IPS DF 6.9 (cell line): ENCODE measurements around the gene PSMA5.
A peak's percentile ranks its signal among the peaks of the same experiment; 100 is the strongest.
"Not testable (repeated sequence)": the region's sequence is repeated elsewhere in the genome, so short reads cannot be mapped to it uniquely, and the experiment has no call there.

Experiments
- DNase-seq: peaks from one replicate; pipeline ENCODE4 v3.0.0-alpha.2; 2013; ENCODE audit warnings: low read depth, low spot score
- H3K27ac ChIP-seq: one replicate; pipeline ENCODE4 v1.5.1; 2013; ENCODE audit warnings: low read length, control low read depth
- H3K27me3 ChIP-seq: 2 replicates; pipeline ENCODE4 v1.6.1; 2013; ENCODE audit warnings: mild to moderate bottlenecking, low read length; ENCODE audit not compliant: control insufficient read depth, insufficient read depth
- H3K36me3 ChIP-seq: 2 replicates; pipeline ENCODE4 v1.6.1; 2013; ENCODE audit warnings: low read length; ENCODE audit not compliant: control insufficient read depth, insufficient read depth
- H3K4me1 ChIP-seq: 2 replicates; pipeline ENCODE4 v1.6.1; 2013; ENCODE audit warnings: low read length; ENCODE audit not compliant: control insufficient read depth, insufficient read depth
- H3K4me3 ChIP-seq: 2 replicates; pipeline ENCODE4 v1.5.1; 2013; ENCODE audit warnings: mild to moderate bottlenecking, low read length
- H3K9me3 ChIP-seq: 2 replicates; pipeline ENCODE4 v1.6.1; 2013; ENCODE audit warnings: low read length, inconsistent platforms; ENCODE audit not compliant: control insufficient read depth, insufficient read depth
- WGBS: extraction: QIAGEN DNeasy Blood & Tissue Kit; methylation state at CpG from one replicate; pipeline ENCODE4 v1.1.7; 2013; ENCODE audit warnings: mixed read lengths, missing lambda C conversion rate; ENCODE audit not compliant: insufficient read length, insufficient coverage; 5-methylcytosine and 5-hydroxymethylcytosine counted together

The PSMA5 gene

DNA sequence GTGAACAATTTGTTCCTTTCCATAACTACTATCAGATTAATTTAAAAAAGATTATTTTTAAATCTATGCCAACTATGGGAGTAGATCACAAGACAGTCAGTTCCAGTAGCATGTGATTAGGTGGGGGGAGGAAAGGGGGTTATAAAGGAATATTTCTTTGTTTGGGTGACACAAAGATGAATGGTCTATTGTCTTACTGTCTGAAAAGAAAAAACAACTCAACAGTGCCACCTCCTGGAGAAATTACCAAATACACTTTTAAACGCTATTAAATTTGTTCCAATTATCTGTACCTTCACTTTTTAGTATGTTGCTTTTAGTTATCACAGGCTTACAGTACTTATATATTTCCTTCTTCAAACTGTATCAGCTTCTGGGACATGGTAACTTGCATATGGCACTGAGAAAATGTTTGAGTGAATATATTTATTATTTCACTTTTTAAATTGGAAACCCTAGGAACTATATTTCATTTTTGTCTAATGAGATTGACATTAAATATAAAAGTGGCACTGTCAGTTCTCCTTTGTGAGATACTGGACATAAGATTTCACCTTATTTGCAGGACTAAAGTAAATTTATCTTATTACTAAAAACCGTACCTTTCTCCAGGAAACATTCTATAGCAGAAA is 26.8 kb downstream of the PSMA5 start:
- H3K27ac ChIP-seq: no peak overlapping the region
- no peaks in the 10 kb centered on the region for H3K27me3 ChIP-seq
- DNase-seq: no peak
- no CpG with 5 or more reads among the region's 2 CpGs for WGBS
- H3K9me3 ChIP-seq: no peaks in the 10 kb centered on the region
- no peaks in the 10 kb centered on the region; the same call in 1 of the 2 replicates for H3K36me3 ChIP-seq
- H3K4me1 ChIP-seq: 0 out of 2 replicates have a peak, but pooled peaks cover 1% of the 10 kb centered on the region
- no peak overlapping the region for H3K4me3 ChIP-seq

DNA sequence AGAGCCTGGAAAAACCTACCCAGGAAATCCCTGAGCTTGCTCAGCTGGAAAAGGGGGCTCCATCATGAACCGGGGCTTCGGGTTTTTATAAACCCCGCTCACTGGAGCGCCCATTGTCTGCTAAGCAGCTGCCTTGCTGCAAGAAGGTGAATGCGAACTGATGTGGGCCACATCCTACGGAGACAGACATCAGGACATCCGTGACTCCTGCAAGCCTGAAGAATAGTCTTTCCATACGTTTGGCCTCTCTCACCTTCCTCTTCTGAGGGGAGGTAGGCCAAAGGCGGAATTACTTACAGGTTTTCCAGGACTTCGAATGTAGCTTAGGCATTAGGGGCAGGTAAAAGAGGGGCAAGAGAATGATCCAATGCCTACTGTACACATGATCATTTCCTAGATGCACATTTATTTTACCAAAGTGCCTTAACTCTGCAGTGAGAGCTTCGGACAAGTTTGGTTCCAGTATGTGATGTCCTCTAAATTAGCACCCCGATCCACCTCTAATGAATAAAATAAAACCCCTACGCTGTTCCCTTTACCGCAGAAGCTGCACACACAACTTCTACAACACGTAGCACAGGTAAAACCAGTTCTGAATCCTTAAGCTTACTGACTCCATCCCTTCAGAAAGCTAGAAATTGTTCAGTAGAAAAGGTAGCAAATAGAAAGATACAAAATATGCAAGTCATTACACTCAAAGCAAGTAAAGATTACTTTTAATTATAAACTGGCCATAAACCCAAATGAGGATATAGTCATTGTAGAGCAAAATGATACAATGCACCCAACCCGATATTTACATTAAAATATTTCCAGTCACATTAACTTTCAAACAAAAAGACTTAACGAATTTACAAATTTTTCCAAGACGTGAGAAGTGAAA is 27.7 kb downstream of the PSMA5 start:
- Histone ChIP-seq H3K36me3 (no peaks in the 10 kb centered on the region; the same call in 1 of the 2 replicates), H3K4me1 (0 out of 2 replicates have a peak, but pooled peaks cover 1% of the 10 kb centered on the region), H3K4me3 (peak overlapping the region; percentile 23; the same call in 1 of the 2 replicates), H3K27me3 (no peaks in the 10 kb centered on the region), H3K27ac (no peak overlapping the region), H3K9me3 (no peaks in the 10 kb centered on the region)
- 100% methylated on average over 2 of the region's 18 CpGs for WGBS
- DNase-seq: no peak

DNA sequence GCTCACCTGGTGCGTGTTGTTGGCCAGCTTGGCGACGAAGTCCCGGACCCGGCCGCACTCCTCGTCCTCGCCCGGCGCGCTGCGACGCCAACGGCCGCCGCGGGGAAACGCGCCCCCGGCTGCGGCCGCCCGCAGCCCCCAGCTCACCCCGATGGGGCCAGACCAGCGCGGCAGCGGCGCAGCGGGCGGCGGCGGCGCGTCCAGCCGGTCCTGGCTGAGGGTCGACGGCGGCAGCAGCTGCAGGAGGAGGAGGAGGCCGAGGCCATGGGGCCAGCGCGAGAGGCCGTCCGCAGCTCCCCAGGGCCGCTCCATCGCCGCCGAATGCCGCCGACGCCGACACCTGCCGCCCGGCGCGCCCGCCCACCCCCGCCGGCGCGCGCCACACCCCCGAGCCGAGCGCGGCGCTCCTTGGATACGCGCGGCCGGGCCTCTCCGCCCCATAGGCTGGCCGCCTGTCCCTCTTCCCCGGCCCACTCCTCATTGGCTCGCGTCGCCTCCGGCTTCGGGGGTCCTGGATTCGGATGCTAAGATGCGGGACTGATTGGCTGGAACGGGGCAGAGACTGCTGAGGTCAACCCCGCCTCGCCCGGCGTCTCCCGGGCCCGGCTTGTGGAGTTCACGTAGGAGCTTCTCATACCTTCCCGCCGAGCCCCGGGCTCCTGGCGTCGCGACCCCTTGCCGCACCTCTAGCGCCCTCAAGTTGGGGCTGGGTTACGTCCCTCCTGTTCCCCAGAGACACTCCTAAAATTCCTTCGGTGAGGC is 28.5 kb downstream of the PSMA5 start, which contains the start of gene SORT1:
Gene SORT1 (minus strand): TSS at position 338 of the 762 bp plus-strand sequence. CDS start 26 bp downstream, at position 312.
- peak; percentile 93 for DNase-seq
- no CpG with 5 or more reads among the region's 98 CpGs for WGBS
- Histone ChIP-seq H3K4me1 (0 out of 2 replicates have a peak, but pooled peaks cover 1% of the 10 kb centered on the region), H3K4me3 (peak within 1 kb of the TSS; percentile 96), H3K9me3 (no peaks in the 10 kb centered on the region), H3K36me3 (no peaks in the 10 kb centered on the region; the same call in 1 of the 2 replicates), H3K27me3 (no peaks in the 10 kb centered on the region), H3K27ac (no peak within 1 kb of the TSS)

DNA sequence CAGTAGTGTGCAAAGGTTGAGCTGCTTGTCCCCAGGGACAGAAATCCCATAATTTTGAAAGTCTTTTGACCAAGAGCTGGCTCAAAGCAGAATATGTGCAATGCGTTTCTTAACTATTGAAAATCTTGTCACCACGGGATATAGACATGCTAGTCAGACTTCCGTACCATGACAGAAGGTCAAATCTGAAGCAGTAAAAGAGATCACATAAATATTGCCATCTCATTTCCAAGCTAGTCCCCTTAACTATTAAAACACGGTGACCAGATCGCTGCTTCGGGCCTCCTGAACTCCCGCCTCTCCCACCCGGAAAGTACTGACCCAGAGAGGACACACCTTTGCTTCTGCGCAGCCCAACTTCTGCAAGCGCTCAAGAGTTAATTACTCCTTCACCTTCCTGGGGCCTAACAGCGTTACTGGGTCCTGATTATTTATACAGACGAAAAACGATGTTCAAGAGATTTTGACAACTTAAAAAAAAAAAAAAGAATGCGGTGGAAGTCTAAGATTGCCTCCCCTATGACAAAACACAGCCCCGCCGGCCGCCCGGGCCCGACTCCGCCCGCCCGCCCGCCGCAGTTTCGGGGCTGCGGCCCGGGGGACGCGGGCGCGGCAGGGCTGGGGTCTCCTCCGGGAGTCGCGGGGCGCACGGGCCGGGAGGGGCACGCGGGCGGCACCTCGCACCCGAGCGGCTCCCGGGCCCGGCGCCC is 29.2 kb downstream of the PSMA5 start:
- no CpG with 5 or more reads among the region's 46 CpGs for WGBS
- peak overlapping the region; percentile 96 for H3K4me3 ChIP-seq
- no peaks in the 10 kb centered on the region for H3K27me3 ChIP-seq
- 0 out of 2 replicates have a peak, but pooled peaks cover 1% of the 10 kb centered on the region for H3K4me1 ChIP-seq
- H3K36me3 ChIP-seq: no peaks in the 10 kb centered on the region; the same call in 1 of the 2 replicates
- no peak for DNase-seq
- no peak overlapping the region for H3K27ac ChIP-seq
- no peaks in the 10 kb centered on the region for H3K9me3 ChIP-seq

DNA sequence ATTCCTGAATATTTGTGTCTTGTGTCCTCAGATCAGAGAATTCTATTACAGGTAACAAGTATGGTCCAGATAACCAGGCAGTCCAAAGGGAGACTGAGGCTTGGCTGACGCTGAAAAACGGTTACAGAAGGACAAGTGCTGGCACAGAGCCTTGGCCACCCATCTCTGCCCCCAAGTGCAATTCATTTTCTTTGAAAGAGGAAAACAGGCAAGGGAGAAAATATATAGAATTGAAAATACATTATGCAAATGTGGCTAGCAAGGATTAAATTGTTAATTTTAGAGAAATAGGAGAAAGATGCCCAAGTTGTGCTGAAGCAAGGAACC is 29.8 kb downstream of the PSMA5 start:
- Histone ChIP-seq H3K27ac (no peak overlapping the region), H3K4me3 (no peak overlapping the region)
- no CpG with 5 or more reads among the region's 2 CpGs for WGBS

DNA sequence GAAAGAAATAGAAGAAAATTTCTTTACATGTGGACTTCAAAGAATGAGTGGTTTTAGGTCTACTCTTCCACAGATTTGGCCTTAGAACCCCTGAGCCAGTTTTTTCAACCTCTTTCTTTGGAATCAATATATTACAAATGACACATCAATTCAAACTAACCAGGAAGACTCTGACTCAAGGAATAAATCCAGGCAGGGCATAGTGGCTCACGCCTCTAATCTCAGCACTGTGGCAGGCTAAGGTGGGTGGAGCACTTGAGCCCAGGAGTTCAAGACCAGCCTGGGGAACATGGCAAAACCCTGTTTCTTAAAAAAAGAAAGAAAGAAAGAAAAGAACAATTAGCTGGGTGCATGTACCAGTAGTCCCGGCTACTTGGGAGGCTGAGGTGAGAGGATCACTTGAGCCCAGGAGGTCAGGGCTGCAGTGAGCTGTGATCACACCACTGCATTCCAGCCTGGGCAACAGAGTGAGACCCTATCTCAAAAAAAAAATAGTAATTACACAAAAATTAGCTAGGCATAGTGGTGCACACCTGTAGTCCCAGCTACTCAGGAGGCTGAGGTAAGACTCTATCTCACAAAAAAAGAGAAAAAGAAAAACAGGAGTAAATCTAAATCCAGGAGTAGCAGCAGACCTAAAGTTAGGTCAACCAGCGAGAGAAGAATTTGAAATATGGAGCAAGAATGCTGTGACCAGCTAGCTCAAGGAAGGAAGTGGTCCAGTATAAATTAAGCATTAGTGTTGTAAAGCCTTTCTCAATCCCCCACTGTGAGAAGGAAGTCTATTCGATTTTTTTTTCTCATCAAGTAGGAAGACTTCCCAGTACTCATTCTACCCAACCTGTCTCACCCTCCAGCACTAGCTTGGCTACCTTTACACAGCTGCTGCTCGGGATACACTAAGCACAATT is 30.4 kb downstream of the PSMA5 start:
- Histone ChIP-seq H3K9me3 (no peaks in the 10 kb centered on the region), H3K36me3 (no peaks in the 10 kb centered on the region), H3K4me1 (0 out of 2 replicates have a peak, but pooled peaks cover 1% of the 10 kb centered on the region), H3K27ac (no peak overlapping the region), H3K27me3 (no peaks in the 10 kb centered on the region), H3K4me3 (no peak overlapping the region)
- WGBS: no CpG with 5 or more reads among the region's 5 CpGs
- DNase-seq: no peak

More for the DNA sequence above, 29.8 kb downstream of the PSMA5 start:
- no peaks in the 10 kb centered on the region for H3K9me3 ChIP-seq
- H3K36me3 ChIP-seq: no peaks in the 10 kb centered on the region
- no peak for DNase-seq
- 0 out of 2 replicates have a peak, but pooled peaks cover 1% of the 10 kb centered on the region for H3K4me1 ChIP-seq
- no peaks in the 10 kb centered on the region for H3K27me3 ChIP-seq

DNA sequence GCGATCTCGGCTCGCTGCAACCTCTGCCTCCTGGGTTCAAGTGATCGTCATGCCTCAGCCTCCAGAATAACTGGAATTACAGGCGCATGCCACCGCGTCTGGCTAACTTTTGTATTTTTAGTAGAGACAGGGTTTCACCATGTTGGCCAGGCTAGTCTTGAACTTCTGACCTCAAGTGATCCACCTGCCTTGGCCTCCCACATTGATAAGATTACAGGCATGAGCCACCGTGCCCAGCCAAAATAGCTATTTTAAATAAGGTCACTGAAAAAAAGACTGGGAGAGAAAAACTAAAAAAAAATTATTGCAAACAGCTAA is 31.0 kb downstream of the PSMA5 start:
- DNase-seq, H3K9me3 ChIP-seq, H3K27me3 ChIP-seq, H3K4me1 ChIP-seq, H3K27ac ChIP-seq, H3K4me3 ChIP-seq, H3K36me3 ChIP-seq: not testable (repeated sequence)
- WGBS: no CpG with 5 or more reads among the region's 8 CpGs

DNA sequence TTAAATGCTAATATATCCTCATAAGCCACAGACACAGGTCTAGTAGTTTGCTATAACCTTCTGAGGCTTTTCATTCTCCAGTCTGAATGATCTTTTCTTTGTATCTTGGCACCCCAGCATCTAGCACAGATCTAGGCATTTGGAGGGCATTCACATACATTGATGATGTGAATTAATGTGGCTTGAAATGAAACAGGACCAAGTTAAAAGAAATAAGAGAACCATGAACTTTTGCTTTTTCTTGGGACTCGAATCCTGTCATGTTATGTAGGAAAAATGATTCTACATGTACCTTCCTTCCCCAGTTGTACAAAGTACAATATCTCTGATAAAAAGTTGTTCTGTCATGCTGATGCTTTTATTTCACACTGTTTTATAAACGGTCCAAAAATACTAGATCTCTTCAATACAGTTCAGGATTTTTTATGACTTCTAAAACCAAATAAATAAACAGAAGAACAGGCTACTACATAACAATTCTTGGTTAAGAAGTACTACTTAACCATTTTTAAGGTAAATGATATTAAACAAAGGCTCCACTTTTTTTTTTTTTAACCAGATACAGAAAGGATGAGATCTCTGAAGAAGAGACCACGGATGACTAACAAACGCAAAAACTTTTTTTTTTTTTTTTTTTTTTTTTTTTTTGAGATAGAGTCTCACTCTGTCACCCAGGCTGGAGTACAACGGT is 31.5 kb downstream of the PSMA5 start:
- Histone ChIP-seq H3K4me1 (0 out of 2 replicates have a peak, but pooled peaks cover 1% of the 10 kb centered on the region), H3K4me3 (no peak overlapping the region), H3K36me3 (no peaks in the 10 kb centered on the region), H3K9me3 (no peaks in the 10 kb centered on the region), H3K27me3 (no peaks in the 10 kb centered on the region), H3K27ac (no peak overlapping the region)
- DNase-seq: no peak
- WGBS: no CpG with 5 or more reads among the region's 5 CpGs
